Hindlimb muscle (tissue), 1 donor: ENCODE results near the gene RNF115. TPM values are rescaled to one million over a fixed set of nuclear protein-coding genes. Genes with fewer than 3 reads are reported as not detected.
"Not testable (repeated sequence)": the region's sequence is repeated elsewhere in the genome, so short reads cannot be mapped to it uniquely, and the experiment has no call there.

Experiments
- DNase-seq: peaks from one replicate; pipeline ENCODE4 v3.0.0-alpha.2; 2013
- polyA plus RNA-seq: library from polyadenylated mRNA; unstranded; fragments of 120-200 nt; gene quantifications from one replicate; pipeline ENCODE4 v1.2.1, GENCODE V29; 2013; ENCODE audit not compliant: insufficient read length

Gene RNF115
- 15.2 TPM for polyA plus RNA-seq

- peak; percentile 91 for DNase-seq
Measured at GRCh38 chr1:145823565-145824498, at the start of gene RNF115, which contains the start of gene POLR3C. Gene RNF115, minus strand, starts transcription at chr1:145824095. Its CDS starts 222 bp downstream, at chr1:145823873. Gene POLR3C, plus strand, starts transcription at chr1:145824200. Its CDS starts 1,577 bp downstream, at chr1:145825777.

- peak; percentile 65 for DNase-seq
Measured at GRCh38 chr1:145871994-145872924, 48.4 kb upstream of the RNF115 start.

GRCh38 chr1:145868232-145868631, 44.3 kb upstream of the RNF115 start:
- no peak for DNase-seq

- DNase-seq = peak; percentile 87
Measured at GRCh38 chr1:145863282-145864018, 39.6 kb upstream of the RNF115 start.

GRCh38 chr1:145859491-145860023, 35.7 kb upstream of the RNF115 start:
- DNase-seq = peak; percentile 94

- peak; percentile 97 for DNase-seq
Measured at GRCh38 chr1:145858901-145859490, 35.1 kb upstream of the RNF115 start, which contains the start of gene PIAS3. Gene PIAS3, minus strand, starts transcription at chr1:145859081. Its CDS starts 91 bp downstream, at chr1:145858990.

- peak; percentile 32 for DNase-seq
Measured at GRCh38 chr1:145858238-145858900, 34.5 kb upstream of the RNF115 start.

GRCh38 chr1:145857170-145857569, 33.3 kb upstream of the RNF115 start:
- no peak for DNase-seq

GRCh38 chr1:145855426-145855948, 31.6 kb upstream of the RNF115 start:
- no peak for DNase-seq

GRCh38 chr1:145849356-145850160, 25.7 kb upstream of the RNF115 start:
- no peak for DNase-seq

GRCh38 chr1:145847827-145848226, 23.9 kb upstream of the RNF115 start:
- no peak for DNase-seq

- DNase-seq = peak; percentile 33
Measured at GRCh38 chr1:145846201-145846612, 22.3 kb upstream of the RNF115 start.

GRCh38 chr1:145845514-145846161, 21.7 kb upstream of the RNF115 start, which contains the start of gene NUDT17:
Gene NUDT17, plus strand, starts transcription at chr1:145845630. Its CDS starts 11 bp downstream, at chr1:145845641.
- DNase-seq = peak; percentile 85

GRCh38 chr1:145845144-145845513, 21.2 kb upstream of the RNF115 start:
- no peak for DNase-seq

- DNase-seq = no peak
Measured at GRCh38 chr1:145843031-145843430, 19.1 kb upstream of the RNF115 start.

GRCh38 chr1:145837656-145838055, 13.8 kb upstream of the RNF115 start:
- no peak for DNase-seq

GRCh38 chr1:145830810-145831209, 6.9 kb upstream of the RNF115 start:
- not testable (repeated sequence) for DNase-seq

GRCh38 chr1:145828367-145829026, 4.6 kb upstream of the RNF115 start:
- DNase-seq = no peak
